ENCODE measurements around the gene MPHOSPH10. TPM values are rescaled to one million over a fixed set of nuclear protein-coding genes. Genes with fewer than 3 reads are reported as not detected.
"Not testable (repeated sequence)": the region's sequence is repeated elsewhere in the genome, so short reads cannot be mapped to it uniquely, and the experiment has no call there.

MPHOSPH10 gene
- total RNA-seq, 1 experiment from 2014 or later: 30.2 TPM

DNA sequence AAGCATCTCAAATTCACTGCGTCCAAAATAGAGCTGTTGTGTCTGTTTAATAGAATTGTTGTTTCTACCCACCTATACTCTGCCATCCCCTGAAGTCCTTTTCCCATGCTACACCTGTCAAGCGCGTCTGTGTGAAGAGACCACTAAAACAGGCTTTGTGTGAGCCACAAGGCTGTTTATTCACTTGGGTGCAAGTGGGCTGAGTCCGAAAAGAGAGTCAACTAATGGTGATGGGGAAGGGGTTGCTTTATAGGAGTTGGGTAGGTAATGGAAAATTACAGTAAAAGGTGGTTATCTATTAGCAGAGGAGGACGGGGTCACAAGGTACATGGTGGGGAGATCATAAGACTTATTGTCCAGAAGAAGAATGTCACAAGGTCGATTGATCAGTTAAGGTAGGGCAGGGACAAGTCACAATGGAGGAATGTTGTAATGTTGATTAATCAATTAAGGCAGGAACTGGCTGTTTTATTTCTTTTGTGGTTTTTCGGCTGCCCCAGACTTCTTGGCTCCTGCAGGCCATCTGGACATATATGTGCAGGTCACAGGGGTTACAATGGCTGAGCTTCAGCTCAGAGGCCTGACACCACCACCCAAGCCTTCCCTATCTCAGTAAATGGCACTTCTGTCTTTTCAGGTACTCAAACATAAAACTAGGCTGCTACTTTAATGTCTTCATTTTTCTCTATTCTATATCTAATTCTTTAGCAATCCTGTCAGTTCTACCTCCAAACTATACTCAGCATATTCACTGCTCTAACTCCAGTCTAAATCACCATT, 1.1 kb downstream of the MPHOSPH10 start:
- H3K36me3 ChIP-seq: peaks cover 30% of the 10 kb centered on the region
- H3K4me3 ChIP-seq: peak overlapping the region; percentile 80
- not testable (repeated sequence) for H3K27ac ChIP-seq; H3K27me3 ChIP-seq (replicated peaks); H3K9me3 ChIP-seq (replicated peaks); DNase-seq (ENCODE audit: low read depth in 1 of 2, low spot score in 2 of 2)
- H3K4me1 ChIP-seq (replicated peaks): peaks cover 10% of the 10 kb centered on the region; the same call in 1 of the 2 replicates

DNA sequence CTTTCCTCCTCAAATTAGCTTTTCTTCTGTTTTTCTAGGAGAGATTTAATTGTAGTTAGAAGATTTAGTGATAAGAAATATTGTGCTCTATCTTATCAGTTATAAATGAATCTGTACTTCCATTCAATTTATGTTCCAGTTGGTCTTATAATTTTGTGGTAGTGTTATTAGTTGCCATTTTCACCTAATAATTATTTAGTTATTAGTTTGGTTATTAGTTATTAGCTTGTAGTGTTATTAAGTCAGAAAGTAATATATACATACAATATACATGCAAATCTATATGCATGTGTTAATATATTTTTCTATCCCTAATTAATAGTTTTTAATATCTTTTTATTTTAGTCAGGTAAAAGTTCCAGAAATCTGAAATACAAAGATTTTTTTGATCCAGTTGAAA, 3.2 kb downstream of the MPHOSPH10 start:
- H3K27ac ChIP-seq: no peak overlapping the region
- no peak for DNase-seq (ENCODE audit: low read depth in 1 of 2, low spot score in 2 of 2)
- no peak overlapping the region for H3K4me3 ChIP-seq
- no peaks in the 10 kb centered on the region for H3K9me3 ChIP-seq (replicated peaks)
- H3K27me3 ChIP-seq (replicated peaks): no peaks in the 10 kb centered on the region
- H3K36me3 ChIP-seq: peaks cover 50% of the 10 kb centered on the region
- H3K4me1 ChIP-seq (replicated peaks): peaks cover 10% of the 10 kb centered on the region; the same call in 1 of the 2 replicates

DNA sequence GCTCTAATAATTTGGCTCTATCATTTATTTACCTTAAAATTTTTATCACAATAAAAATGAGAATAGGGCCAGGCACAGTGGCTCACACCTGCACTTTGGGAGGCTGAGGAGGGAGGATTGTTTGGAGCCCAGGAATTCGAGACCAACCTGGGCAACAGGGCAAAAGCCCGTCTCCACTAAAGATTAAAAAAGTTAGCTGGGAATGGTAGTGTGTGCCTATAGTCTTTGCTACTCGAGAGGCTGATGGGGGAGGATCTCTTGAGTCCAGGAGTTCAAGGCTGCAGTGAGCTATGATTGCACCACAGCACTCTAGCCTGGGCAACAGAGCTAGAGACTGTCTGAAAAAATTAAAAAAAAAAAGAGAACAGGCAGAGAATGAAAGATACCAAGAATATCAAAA, 5.7 kb downstream of the MPHOSPH10 start:
- Histone ChIP-seq H3K4me3 (no peak overlapping the region), H3K27me3 (replicated peaks) (no peaks in the 10 kb centered on the region), H3K27ac (no peak overlapping the region), H3K9me3 (replicated peaks) (no peaks in the 10 kb centered on the region), H3K4me1 (replicated peaks) (peaks cover 7% of the 10 kb centered on the region; the same call in 1 of the 2 replicates), H3K36me3 (peaks cover 73% of the 10 kb centered on the region)
- DNase-seq (ENCODE audit: low read depth in 1 of 2, low spot score in 2 of 2): no peak

DNA sequence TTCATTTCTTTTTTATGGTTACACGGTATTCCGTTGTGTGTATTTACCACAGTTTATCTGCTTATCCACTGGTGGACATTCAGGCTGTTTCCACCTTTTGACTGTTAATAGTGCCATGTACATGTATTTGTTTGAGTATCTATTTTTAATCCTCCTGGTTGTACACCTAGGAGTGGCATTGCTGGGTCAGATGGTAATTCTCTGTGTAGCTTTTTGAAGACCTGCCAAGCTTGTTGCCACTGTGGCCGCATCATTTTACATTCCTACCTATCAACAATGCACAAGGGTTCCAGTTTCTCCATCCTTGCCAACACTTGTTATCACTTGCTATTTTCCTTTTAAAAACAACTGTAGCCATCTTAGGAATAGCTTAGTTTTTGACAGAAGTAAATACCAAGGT, 13.3 kb downstream of the MPHOSPH10 start:
- H3K36me3 ChIP-seq: peaks cover 95% of the 10 kb centered on the region
- no peak overlapping the region for H3K27ac ChIP-seq
- H3K9me3 ChIP-seq (replicated peaks): no peaks in the 10 kb centered on the region
- H3K27me3 ChIP-seq (replicated peaks): no peaks in the 10 kb centered on the region
- H3K4me3 ChIP-seq: no peak overlapping the region
- H3K4me1 ChIP-seq (replicated peaks): no peaks in the 10 kb centered on the region
- no peak for DNase-seq (ENCODE audit: low read depth in 1 of 2, low spot score in 2 of 2)

DNA sequence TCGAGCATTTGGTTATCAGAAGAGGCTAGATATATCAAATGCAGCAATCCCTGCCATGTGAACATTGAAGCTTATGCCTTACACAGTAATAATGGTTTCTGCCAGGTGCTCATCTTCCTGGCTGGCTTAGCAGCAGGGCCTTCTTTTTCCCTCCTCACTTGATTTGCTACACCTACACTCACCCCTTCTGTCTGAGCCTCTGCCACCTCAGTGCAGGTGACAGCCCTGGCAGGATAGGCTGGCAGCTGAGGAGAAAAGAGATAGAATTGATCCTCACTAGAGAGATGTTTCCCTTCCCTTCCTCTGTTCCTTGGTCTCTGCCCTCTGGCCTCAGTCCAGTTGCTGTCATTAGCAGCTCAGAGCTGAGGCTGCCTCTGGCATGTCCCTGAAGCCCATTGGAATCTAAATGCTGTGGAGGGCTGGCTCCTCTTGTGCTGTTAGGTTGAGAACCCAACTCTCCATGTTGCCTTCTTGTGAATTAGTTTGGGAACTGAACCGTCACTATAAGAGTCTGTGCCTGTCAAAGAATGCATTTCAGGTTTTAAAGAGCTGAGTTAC, 18.2 kb downstream of the MPHOSPH10 start:
- peaks cover 75% of the 10 kb centered on the region for H3K36me3 ChIP-seq
- no peaks in the 10 kb centered on the region for H3K27me3 ChIP-seq (replicated peaks)
- H3K27ac ChIP-seq: no peak overlapping the region
- no peaks in the 10 kb centered on the region for H3K4me1 ChIP-seq (replicated peaks)
- no peak for DNase-seq (ENCODE audit: low read depth in 1 of 2, low spot score in 2 of 2)
- H3K4me3 ChIP-seq: no peak overlapping the region
- no peaks in the 10 kb centered on the region for H3K9me3 ChIP-seq (replicated peaks)

DNA sequence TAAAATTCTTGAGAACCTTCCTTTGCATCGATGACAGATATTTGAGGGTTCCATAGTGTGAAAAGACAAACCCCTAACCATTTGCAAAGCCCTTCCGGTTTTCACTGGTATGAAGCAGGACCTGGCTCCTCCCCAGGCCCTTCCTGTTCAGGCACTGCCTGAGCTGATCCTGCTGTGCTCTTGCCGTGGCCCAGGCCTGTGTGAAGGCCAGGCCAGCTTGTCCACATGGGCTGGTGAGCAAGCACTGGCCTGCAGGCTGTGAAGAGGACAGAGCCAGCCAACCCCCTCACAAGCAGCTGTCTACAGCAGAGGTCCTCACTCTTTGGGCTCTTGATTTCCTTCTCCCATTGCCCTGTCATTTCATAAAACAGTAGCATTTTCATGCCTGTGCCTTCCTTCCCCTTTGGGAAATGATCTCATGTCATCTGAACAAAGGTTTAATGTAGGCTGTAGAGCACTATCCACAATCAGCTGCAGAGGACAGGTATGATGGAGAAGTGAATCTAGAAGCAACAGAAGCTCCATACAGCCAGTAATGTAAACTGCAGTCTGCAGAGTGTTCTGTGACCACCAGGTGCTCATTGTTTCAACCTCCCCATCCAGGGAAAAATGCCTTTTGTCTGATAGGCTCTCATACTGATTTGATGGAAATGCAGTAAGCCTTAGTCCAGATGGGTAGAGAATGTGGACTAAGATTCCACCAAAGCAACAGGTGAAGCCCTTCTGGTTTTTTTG, 19.8 kb downstream of the MPHOSPH10 start:
- Histone ChIP-seq H3K36me3 (peaks cover 58% of the 10 kb centered on the region), H3K9me3 (replicated peaks) (no peaks in the 10 kb centered on the region), H3K27me3 (replicated peaks) (no peaks in the 10 kb centered on the region), H3K4me3 (no peak overlapping the region), H3K27ac (no peak overlapping the region), H3K4me1 (replicated peaks) (no peaks in the 10 kb centered on the region)
- DNase-seq (ENCODE audit: low read depth in 1 of 2, low spot score in 2 of 2): no peak

DNA sequence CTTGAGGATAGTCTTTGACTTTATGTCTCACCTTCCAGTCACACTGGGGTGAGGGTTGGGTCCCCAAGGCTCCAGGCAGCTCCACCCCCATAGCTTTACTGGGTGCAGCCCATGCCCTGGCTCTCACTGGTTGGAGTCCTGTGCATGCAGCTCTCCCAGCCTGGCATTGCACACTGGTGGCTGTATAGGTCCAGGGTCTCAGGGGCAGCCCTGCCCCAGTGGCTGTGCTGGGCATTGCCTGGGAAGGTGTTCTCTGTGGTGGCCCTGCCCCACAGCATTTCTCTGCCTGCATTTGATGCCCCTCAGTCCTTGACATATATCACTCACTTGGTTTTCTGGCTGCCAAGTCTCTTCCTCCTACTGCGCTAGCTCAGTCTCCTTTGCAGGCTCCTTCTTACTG, 21.2 kb downstream of the MPHOSPH10 start:
- Histone ChIP-seq H3K4me1 (replicated peaks) (no peaks in the 10 kb centered on the region), H3K9me3 (replicated peaks) (no peaks in the 10 kb centered on the region), H3K36me3 (peaks cover 45% of the 10 kb centered on the region), H3K4me3 (no peak overlapping the region), H3K27ac (no peak overlapping the region), H3K27me3 (replicated peaks) (no peaks in the 10 kb centered on the region)
- DNase-seq (ENCODE audit: low read depth in 1 of 2, low spot score in 2 of 2): no peak

DNA sequence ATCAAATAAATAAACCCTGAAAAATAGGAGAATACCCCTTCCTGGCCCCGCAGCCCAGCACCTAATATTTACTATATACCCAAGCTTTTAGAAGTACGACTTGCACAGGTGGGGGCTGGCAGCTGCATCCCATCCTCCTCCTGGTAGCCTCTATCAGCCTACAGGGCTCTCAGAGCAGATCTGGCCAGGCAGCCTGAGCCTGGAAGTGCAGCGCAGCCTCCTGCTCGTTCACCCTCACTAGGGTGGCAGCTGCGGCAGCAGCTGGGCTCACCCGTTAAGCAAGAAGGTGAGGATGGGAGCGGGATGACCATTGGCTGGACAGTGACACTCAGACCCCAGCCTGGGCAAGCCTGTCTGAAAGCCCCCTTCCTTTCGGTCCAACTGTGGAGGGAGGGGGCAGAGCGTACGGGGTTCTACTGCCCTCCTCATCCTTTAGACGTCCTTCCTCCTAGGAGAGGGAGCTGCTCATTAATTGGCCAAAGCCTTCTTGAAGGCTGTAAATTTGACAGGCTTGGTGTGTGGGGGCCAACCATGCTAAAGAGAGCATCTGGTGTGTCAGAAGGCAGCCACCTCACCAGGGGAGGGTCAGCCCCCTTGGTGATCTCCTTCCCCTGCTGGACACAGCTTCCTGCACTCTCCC, 23.3 kb downstream of the MPHOSPH10 start:
- Histone ChIP-seq H3K4me1 (replicated peaks) (no peaks in the 10 kb centered on the region), H3K9me3 (replicated peaks) (no peaks in the 10 kb centered on the region), H3K4me3 (no peak overlapping the region), H3K27me3 (replicated peaks) (no peaks in the 10 kb centered on the region), H3K27ac (no peak overlapping the region), H3K36me3 (peaks cover 24% of the 10 kb centered on the region)
- DNase-seq (ENCODE audit: low read depth in 1 of 2, low spot score in 2 of 2): no peak

DNA sequence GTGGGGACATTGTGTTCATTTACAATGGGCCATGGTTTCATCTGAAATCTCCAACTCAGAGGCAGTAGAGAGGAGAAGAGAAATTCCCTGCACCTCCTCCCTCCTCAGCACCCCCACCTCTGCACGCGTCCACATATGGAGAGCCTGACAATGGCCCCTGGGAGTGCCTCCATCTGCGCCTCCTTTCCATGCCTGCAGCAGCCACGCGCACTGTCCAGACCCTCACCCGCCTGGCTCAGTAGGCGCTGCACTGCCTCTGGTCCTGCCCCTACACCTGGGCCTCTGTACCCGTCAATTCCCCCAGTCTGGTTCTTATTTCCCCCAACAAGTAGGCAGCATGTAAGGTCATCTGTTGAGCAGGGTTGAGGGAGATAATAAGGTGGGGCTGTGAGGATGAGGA, 23.8 kb downstream of the MPHOSPH10 start:
- no peak overlapping the region for H3K4me3 ChIP-seq
- DNase-seq (ENCODE audit: low read depth in 1 of 2, low spot score in 2 of 2): no peak
- H3K27ac ChIP-seq: no peak overlapping the region
- no peaks in the 10 kb centered on the region for H3K9me3 ChIP-seq (replicated peaks)
- no peaks in the 10 kb centered on the region for H3K27me3 ChIP-seq (replicated peaks)
- H3K4me1 ChIP-seq (replicated peaks): no peaks in the 10 kb centered on the region
- H3K36me3 ChIP-seq: peaks cover 18% of the 10 kb centered on the region

DNA sequence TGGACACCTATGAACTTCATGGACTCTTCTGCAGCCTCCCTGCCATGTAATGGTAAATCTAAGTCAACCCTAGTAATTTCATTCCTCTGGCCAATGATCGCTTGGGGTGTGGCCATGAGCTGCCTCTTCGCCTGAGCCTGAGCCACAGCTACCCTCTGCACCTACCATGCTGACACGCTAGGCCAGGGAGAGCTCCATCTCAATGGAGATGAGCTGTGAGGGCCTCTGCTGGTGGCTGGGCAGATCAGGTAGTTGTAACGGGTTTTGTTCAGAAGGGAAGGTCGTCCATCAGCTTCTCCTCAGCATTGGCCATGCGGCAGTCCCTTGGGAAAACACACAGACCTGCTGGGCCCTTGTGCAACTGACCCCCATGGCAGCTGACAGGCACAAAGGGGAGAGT, 24.4 kb downstream of the MPHOSPH10 start:
- DNase-seq (ENCODE audit: low read depth in 1 of 2, low spot score in 2 of 2): no peak
- Histone ChIP-seq H3K27ac (no peak overlapping the region), H3K36me3 (peaks cover 14% of the 10 kb centered on the region), H3K4me1 (replicated peaks) (no peaks in the 10 kb centered on the region), H3K4me3 (no peak overlapping the region), H3K9me3 (replicated peaks) (no peaks in the 10 kb centered on the region), H3K27me3 (replicated peaks) (no peaks in the 10 kb centered on the region)

DNA sequence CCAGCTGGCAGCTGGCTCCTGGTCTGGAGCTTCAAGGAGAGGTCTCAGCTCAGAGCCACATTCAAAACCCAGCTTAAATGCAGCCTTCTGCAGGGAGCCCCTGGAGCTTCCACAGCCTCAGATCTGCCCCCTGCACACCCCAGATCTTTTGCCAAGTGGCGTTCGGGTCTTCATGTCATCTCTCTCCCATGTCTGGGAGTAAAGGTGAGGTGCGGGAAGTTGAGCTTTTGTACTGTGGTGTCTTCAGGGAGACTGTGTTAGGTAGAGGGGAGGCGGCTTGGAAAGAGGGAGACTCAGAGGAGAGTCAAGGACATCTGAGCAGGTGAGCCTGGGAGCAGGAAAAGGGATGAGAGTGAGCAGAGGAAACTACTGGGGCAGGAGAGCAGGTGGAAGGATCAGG, 25.4 kb downstream of the MPHOSPH10 start:
- H3K27ac ChIP-seq: no peak overlapping the region
- H3K4me1 ChIP-seq (replicated peaks): no peaks in the 10 kb centered on the region
- H3K4me3 ChIP-seq: no peak overlapping the region
- no peaks in the 10 kb centered on the region for H3K27me3 ChIP-seq (replicated peaks)
- H3K36me3 ChIP-seq: peaks cover 5% of the 10 kb centered on the region; the same call in 1 of the 2 replicates
- no peak for DNase-seq (ENCODE audit: low read depth in 1 of 2, low spot score in 2 of 2)
- H3K9me3 ChIP-seq (replicated peaks): no peaks in the 10 kb centered on the region

DNA sequence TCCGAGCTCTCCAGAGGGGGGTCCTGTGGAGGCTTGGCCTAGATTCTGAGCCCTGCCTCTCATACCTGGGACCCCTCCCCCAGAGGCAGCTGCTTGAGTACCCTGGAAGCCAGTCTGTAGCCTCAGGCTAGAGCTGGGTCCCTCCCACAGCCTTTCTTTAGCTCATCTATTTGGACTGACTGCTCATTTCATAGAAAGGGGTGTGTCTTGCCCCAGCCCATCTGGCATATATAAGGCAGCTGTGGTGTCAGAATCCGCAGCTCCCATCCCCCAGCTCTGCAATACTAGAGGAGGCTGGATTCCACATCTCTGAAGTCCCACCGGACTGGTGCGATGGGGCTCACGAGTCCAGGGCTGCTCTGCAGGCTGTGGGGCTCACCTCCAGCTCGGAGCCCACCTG, 26.1 kb downstream of the MPHOSPH10 start:
- no peak overlapping the region for H3K4me3 ChIP-seq
- no peak for DNase-seq (ENCODE audit: low read depth in 1 of 2, low spot score in 2 of 2)
- H3K4me1 ChIP-seq (replicated peaks): no peaks in the 10 kb centered on the region
- H3K9me3 ChIP-seq (replicated peaks): no peaks in the 10 kb centered on the region
- H3K36me3 ChIP-seq: no peaks in the 10 kb centered on the region
- no peaks in the 10 kb centered on the region for H3K27me3 ChIP-seq (replicated peaks)
- no peak overlapping the region for H3K27ac ChIP-seq

DNA sequence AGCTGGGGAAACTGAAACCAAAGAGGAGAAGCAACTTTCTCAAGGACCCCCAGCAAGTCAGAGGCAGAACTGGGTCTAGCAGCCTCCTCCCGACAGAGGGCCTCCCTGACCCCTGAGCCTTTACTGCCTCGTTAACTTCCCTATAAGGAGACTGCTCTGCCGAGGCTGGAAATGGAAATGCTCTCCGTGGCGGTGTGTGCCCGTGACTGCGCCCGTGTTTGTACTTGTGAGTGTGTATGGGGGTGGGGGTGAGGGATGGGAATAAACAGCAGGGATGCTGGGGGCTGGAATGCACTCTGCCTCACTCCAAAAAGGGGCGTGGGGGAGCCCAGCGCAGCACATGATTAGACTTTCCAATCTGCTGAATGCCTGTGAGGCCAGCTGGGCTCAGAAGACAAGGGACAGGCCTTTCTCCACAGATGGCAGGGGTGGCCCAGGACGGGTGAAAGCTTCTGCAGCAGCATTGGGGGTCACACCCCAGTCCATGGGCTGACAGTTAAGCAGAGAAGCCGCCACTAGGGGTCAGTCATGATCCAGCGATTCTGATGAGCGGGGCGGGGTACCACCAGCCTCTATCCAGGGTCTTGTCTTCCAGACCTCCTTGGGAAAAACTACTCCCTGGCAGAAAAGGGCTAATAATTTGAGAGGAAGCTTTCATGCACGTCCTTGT, 26.8 kb downstream of the MPHOSPH10 start:
- Histone ChIP-seq H3K4me1 (replicated peaks) (no peaks in the 10 kb centered on the region), H3K27me3 (replicated peaks) (no peaks in the 10 kb centered on the region), H3K9me3 (replicated peaks) (no peaks in the 10 kb centered on the region), H3K27ac (no peak overlapping the region), H3K36me3 (no peaks in the 10 kb centered on the region), H3K4me3 (no peak overlapping the region)
- DNase-seq (ENCODE audit: low read depth in 1 of 2, low spot score in 2 of 2): peak in 1 of 2 experiments; percentile 51

Data from SJSA1 (cell line).